ENCODE data around the gene CELF1. TPM values are rescaled to one million over a fixed set of nuclear protein-coding genes. Genes with fewer than 3 reads are reported as not detected.

Gene CELF1
- total RNA-seq, 2 experiments from 2014 or later, result 103 to 111 TPM

DNA sequence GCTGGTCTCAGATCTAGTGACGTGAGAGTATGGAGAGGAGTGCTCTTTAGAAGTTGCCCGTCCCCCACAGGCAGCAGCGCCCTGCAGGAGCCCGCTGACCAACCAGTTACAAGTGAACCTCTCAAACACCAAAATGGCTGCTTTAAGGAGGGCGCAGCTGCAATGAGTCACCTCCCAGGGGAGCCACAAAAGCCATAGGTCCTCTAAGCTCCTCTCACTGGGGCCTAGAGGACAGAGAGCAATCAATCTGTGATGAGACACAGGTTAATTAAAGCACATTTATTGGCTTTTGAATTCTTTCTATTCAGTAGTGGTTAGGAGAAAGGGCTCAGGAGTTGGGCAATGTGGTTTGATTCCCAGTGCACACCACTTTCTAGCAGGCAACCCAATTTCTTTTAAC, 88.4 kb downstream of the CELF1 start:
- DNase-seq (no peak), ATAC-seq (ENCODE audit: poor library complexity) (no peak)
- peaks cover 52% of the 10 kb centered on the region for H3K36me3 ChIP-seq (ENCODE audit: insufficient read depth, low read length)
- H3K9me3 ChIP-seq (ENCODE audit: control insufficient read depth in 1 of 2, insufficient read depth in 1 of 2, low read length in 2 of 2), result no peaks in the 10 kb centered on the region
- intact Hi-C loops (cut with DNase I, micrococcal nuclease), result no loop called here
- Mint-ChIP-seq H3K4me3 (no peak overlapping the region), H3K27ac (no peak overlapping the region), H3K9me3 (no peaks in the 10 kb centered on the region), H3K36me3 (ENCODE audit: low read depth) (peaks cover 48% of the 10 kb centered on the region), H3K27me3 (no peaks in the 10 kb centered on the region), H3K4me1 (ENCODE audit: low read depth) (no peaks in the 10 kb centered on the region)
- ChIA-PET CTCF (interaction anchor here (1.0 to 1.4 kb wide), 2 partner anchors 10 to 89 kb away, joined by 3 to 5 read pairs; no protein-coding TSS in a partner anchor), POLR2A (no interaction called here)
- H3K27me3 ChIP-seq (ENCODE audit: control insufficient read depth in 1 of 2, insufficient read depth in 2 of 2, low read length in 2 of 2), result no peaks in the 10 kb centered on the region
- no peak overlapping the region for H3K4me3 ChIP-seq (ENCODE audit: low read length)
- no peak overlapping the region for H3K27ac ChIP-seq (ENCODE audit: low read depth in 1 of 2, low read length in 2 of 2)
- peaks cover 6% of the 10 kb centered on the region for H3K4me1 ChIP-seq (ENCODE audit: insufficient read depth, low read length)
- TF ChIP-seq, protein P1, sequence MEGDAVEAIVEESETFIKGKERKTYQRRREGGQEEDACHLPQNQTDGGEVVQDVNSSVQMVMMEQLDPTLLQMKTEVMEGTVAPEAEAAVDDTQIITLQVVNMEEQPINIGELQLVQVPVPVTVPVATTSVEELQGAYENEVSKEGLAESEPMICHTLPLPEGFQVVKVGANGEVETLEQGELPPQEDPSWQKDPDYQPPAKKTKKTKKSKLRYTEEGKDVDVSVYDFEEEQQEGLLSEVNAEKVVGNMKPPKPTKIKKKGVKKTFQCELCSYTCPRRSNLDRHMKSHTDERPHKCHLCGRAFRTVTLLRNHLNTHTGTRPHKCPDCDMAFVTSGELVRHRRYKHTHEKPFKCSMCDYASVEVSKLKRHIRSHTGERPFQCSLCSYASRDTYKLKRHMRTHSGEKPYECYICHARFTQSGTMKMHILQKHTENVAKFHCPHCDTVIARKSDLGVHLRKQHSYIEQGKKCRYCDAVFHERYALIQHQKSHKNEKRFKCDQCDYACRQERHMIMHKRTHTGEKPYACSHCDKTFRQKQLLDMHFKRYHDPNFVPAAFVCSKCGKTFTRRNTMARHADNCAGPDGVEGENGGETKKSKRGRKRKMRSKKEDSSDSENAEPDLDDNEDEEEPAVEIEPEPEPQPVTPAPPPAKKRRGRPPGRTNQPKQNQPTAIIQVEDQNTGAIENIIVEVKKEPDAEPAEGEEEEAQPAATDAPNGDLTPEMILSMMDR (IDR thresholded peaks at IDR 0.05), result no peak

DNA sequence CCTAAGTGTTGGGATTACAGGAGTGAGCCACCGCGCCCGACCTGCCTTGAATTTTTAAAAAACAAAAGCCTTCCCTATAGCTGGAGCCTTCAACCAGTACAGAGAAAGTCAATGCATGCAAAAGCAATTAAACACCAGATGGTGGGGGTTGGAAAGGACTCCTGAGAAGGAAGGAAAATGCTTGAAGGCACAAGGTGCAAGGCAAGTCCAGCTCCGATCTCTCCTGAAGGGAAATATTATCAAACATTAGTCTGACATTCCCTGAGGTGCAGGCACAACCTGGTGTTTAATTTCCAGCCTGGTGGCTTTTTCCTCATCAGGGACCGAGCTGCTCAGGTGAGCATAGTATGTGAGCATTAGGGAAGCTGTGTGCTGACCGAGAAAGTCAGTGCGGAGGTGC, 91.1 kb downstream of the CELF1 start:
- intact Hi-C loops (cut with DNase I, micrococcal nuclease), result no loop called here
- Histone ChIP-seq H3K27me3 (ENCODE audit: control insufficient read depth in 1 of 2, insufficient read depth in 2 of 2, low read length in 2 of 2) (no peaks in the 10 kb centered on the region), H3K36me3 (ENCODE audit: insufficient read depth, low read length) (peaks cover 28% of the 10 kb centered on the region), H3K4me3 (ENCODE audit: low read length) (no peak overlapping the region), H3K27ac (ENCODE audit: low read depth in 1 of 2, low read length in 2 of 2) (no peak overlapping the region), H3K4me1 (ENCODE audit: insufficient read depth, low read length) (peaks cover 1% of the 10 kb centered on the region), H3K9me3 (ENCODE audit: control insufficient read depth in 1 of 2, insufficient read depth in 1 of 2, low read length in 2 of 2) (no peaks in the 10 kb centered on the region)
- no peaks in the 10 kb centered on the region for H3K4me1 Mint-ChIP-seq (ENCODE audit: low read depth)
- no peak overlapping the region for H3K27ac Mint-ChIP-seq
- no peaks in the 10 kb centered on the region for H3K27me3 Mint-ChIP-seq
- peaks cover 23% of the 10 kb centered on the region for H3K36me3 Mint-ChIP-seq (ENCODE audit: low read depth)
- TF ChIP-seq, protein P1 (IDR thresholded peaks at IDR 0.05), result no peak
- DNase-seq, result no peak
- ChIA-PET POLR2A (no interaction called here), CTCF (interaction anchor here (1.2 kb wide), 1 partner anchor 49 kb away, joined by 3 read pairs; no protein-coding TSS in a partner anchor)
- H3K4me3 Mint-ChIP-seq, result no peak overlapping the region
- no peaks in the 10 kb centered on the region for H3K9me3 Mint-ChIP-seq
- ATAC-seq (ENCODE audit: poor library complexity), result no peak

DNA sequence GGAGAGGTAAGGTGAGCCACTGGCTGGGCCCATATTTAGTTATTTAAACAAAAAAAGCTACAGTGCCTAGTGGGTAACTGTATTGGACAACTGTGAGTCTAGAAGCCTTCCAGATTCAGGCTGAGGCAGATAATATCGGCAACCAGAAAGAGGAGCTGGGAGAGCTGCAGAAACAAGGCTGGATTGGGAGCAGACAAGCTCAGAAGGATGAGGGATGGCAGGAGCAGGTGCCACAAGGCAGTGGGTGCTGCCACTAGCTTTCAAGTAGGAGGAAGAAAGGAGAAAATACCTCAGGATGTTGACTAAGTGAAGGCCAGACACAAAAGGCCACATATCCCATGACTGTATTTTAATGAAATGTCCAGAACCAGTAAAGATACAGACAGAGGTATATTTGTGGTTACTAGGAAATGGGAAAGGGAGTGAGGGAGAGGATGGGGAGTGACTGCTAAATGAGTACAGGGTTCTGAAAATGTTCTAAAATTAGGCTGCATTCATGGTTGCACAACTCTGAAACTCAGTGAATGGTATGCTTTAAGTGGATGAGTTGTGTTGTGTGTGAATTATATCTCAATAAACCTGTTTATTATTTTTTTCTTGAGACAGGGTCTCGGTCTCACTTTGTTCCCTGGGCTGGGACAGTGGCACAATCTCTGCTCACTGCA, 92.2 kb downstream of the CELF1 start:
- Histone ChIP-seq H3K27ac (ENCODE audit: low read depth in 1 of 2, low read length in 2 of 2) (no peak overlapping the region), H3K27me3 (ENCODE audit: control insufficient read depth in 1 of 2, insufficient read depth in 2 of 2, low read length in 2 of 2) (no peaks in the 10 kb centered on the region), H3K4me1 (ENCODE audit: insufficient read depth, low read length) (no peaks in the 10 kb centered on the region), H3K36me3 (ENCODE audit: insufficient read depth, low read length) (peaks cover 23% of the 10 kb centered on the region), H3K9me3 (ENCODE audit: control insufficient read depth in 1 of 2, insufficient read depth in 1 of 2, low read length in 2 of 2) (no peaks in the 10 kb centered on the region), H3K4me3 (ENCODE audit: low read length) (no peak overlapping the region)
- intact Hi-C loops (cut with DNase I, micrococcal nuclease), result no loop called here
- H3K9me3 Mint-ChIP-seq, result no peaks in the 10 kb centered on the region
- peaks cover 18% of the 10 kb centered on the region for H3K36me3 Mint-ChIP-seq (ENCODE audit: low read depth)
- no peak for DNase-seq
- H3K27ac Mint-ChIP-seq, result peak overlapping the region; percentile 68
- no peaks in the 10 kb centered on the region for H3K27me3 Mint-ChIP-seq
- ATAC-seq (ENCODE audit: poor library complexity), result no peak
- H3K4me1 Mint-ChIP-seq (ENCODE audit: low read depth), result no peaks in the 10 kb centered on the region
- ChIA-PET CTCF (no interaction called here), POLR2A (no interaction called here)
- no peak overlapping the region for H3K4me3 Mint-ChIP-seq
- TF ChIP-seq, protein P1 (IDR thresholded peaks at IDR 0.05), result no peak
